A549 (cell line): ENCODE measurements around the gene ZBTB48. TPM values are rescaled to one million over a fixed set of nuclear protein-coding genes. Genes with fewer than 3 reads are reported as not detected.

Experiments used
- ATAC-seq, 2 experiments: fragments of 200-7000 bp in 1 of 2; fragments of >200 bp in 1 of 2; cut with Nextera tagmentation in 1 of 2; cut with Tn5 transposase in 1 of 2; 3 replicates each; pipeline versions ENCODE4 v1.8.0 to v1.9.1; 2018 to 2020; ENCODE audit warnings: mild to moderate bottlenecking in 1 of 2, moderate library complexity in 1 of 2
- CTCF ChIA-PET: fragments of 300-600 bp; sonication (Branson Sonifier 250); formaldehyde crosslinking; extraction: SDS; loops from one replicate; lab custom pipeline; 2021; ENCODE audit warnings: antibody characterized with exemption, inconsistent platforms; lab: Yijun Ruan, JAX
- POLR2A ChIA-PET: fragments of 350-600 bp; formaldehyde crosslinking; extraction: SDS; loops from one replicate; lab custom pipeline; 2021; ENCODE audit warnings: antibody characterized with exemption, inconsistent platforms; lab: Yijun Ruan, JAX
- DNase-seq, 2 experiments: peaks; one replicate each; pipeline versions ENCODE4 v3.0.0 to v3.0.0-alpha.2; 2011 to 2016; ENCODE audit warnings: low read depth in 1 of 2, low spot score in 1 of 2
- FAIRE-seq: peaks from 2 replicates; lab custom pipeline; 2011; peaks lifted over from hg19 to GRCh38; lab: Jason Lieb, UNC
- H3K27ac ChIP-seq, 2 experiments: fragments of >200 bp; sonication (Bioruptor Twin); formaldehyde crosslinking; 3 replicates each; pipeline ENCODE4 v1.5.1; 2016 to 2017
- H3K4me1 ChIP-seq: fragments of >200 bp; sonication (Bioruptor Twin); formaldehyde crosslinking; 3 replicates; pipeline ENCODE4 v1.6.1; 2016
- H3K4me2 ChIP-seq: fragments of >200 bp; sonication (Bioruptor Twin); formaldehyde crosslinking; 3 replicates; pipeline ENCODE4 v1.6.1; 2016
- H3K4me3 ChIP-seq: fragments of >200 bp; sonication (Bioruptor Twin); formaldehyde crosslinking; 3 replicates; pipeline ENCODE4 v1.5.1; 2016
- H3K9me3 ChIP-seq: fragments of >200 bp; sonication (Bioruptor Twin); formaldehyde crosslinking; 3 replicates; pipeline ENCODE4 v1.6.1; 2016
- BHLHE40 ChIP-seq: IDR thresholded peaks from 2 replicates; pipeline ENCODE4 v1.6.1; 2012; ENCODE audit warnings: low read depth, low read length, inconsistent platforms
- CHD2 ChIP-seq: fragments of 150-350 bp; IDR thresholded peaks from 2 replicates; pipeline ENCODE4 v1.6.1; 2014; ENCODE audit warnings: low read length; ENCODE audit not compliant: partially characterized antibody
- CHD4 ChIP-seq: fragments of 200-600 bp; sonication (generic); IDR thresholded peaks from 2 replicates; pipeline ENCODE4 v1.6.1; 2016; ENCODE audit warnings: antibody characterized with exemption, mild to moderate bottlenecking, borderline replicate concordance
- EHMT2 ChIP-seq: fragments of 200-600 bp; sonication (generic); IDR thresholded peaks from 2 replicates; pipeline ENCODE4 v1.6.1; 2016; ENCODE audit warnings: antibody characterized with exemption, low read depth, mild to moderate bottlenecking, moderate library complexity
- FOSB ChIP-seq: fragments of 250-450 bp; sonication (Bioruptor Pico); IDR thresholded peaks from 2 replicates; pipeline ENCODE4 v1.5.0; 2020; ENCODE audit warnings: mild to moderate bottlenecking, moderate library complexity
- FOXS1 ChIP-seq: fragments of 250-450 bp; sonication (Bioruptor Pico); IDR thresholded peaks from 2 replicates; pipeline ENCODE4 v1.5.0; 2020; ENCODE audit warnings: mild to moderate bottlenecking, moderate library complexity
- HOXB5 ChIP-seq: fragments of 250-450 bp; sonication (Bioruptor Pico); IDR thresholded peaks from 2 replicates; pipeline ENCODE4 v1.5.0; 2020; ENCODE audit warnings: mild to moderate bottlenecking, moderate library complexity
- JUN ChIP-seq, 2 experiments: fragments of >200 bp; sonication (Bioruptor Twin); formaldehyde crosslinking; IDR thresholded peaks; 2 replicates in 1 of 2; 3 replicates in 1 of 2; pipeline ENCODE4 v1.6.1; 2016 to 2017
- JUNB ChIP-seq: fragments of >200 bp; sonication (Bioruptor Twin); formaldehyde crosslinking; IDR thresholded peaks from 2 replicates; pipeline ENCODE4 v1.6.1; 2016
- KDM1A ChIP-seq: fragments of 200-600 bp; sonication (generic); IDR thresholded peaks from 2 replicates; pipeline ENCODE4 v1.6.1; 2016; ENCODE audit warnings: low read depth, mild to moderate bottlenecking
- KDM5A ChIP-seq: fragments of 200-600 bp; sonication (generic); IDR thresholded peaks from 2 replicates; pipeline ENCODE4 v1.6.1; 2016; ENCODE audit warnings: antibody characterized with exemption, mild to moderate bottlenecking
- NFE2L2 ChIP-seq: fragments of 150-350 bp; conservative IDR thresholded peaks from 2 replicates; pipeline ENCODE4 v1.6.1; 2014; ENCODE audit warnings: low read length
- NPAS2 ChIP-seq: fragments of 250-450 bp; sonication (Bioruptor Pico); IDR thresholded peaks from 2 replicates; pipeline ENCODE4 v1.8.0; 2022; ENCODE audit warnings: mild to moderate bottlenecking, moderate library complexity, borderline replicate concordance
- PHF8 ChIP-seq: fragments of 200-600 bp; sonication (generic); IDR thresholded peaks from 2 replicates; pipeline ENCODE4 v1.6.1; 2016; ENCODE audit warnings: low read depth, mild to moderate bottlenecking, antibody characterized with exemption, moderate library complexity, borderline replicate concordance
- POLR2A ChIP-seq: IDR thresholded peaks from 2 replicates; pipeline ENCODE4 v1.6.1; 2012; ENCODE audit warnings: mild to moderate bottlenecking, low read length
- RAD21 ChIP-seq, 2 experiments: fragments of >200 bp in 1 of 2; sonication (Bioruptor Twin) in 1 of 2; formaldehyde crosslinking in 1 of 2; IDR thresholded peaks in 1 of 2; conservative IDR thresholded peaks in 1 of 2; 2 replicates in 1 of 2; 3 replicates in 1 of 2; pipeline ENCODE4 v1.6.1; 2012 to 2018; ENCODE audit warnings: inconsistent platforms in 1 of 2
- SREBF2 ChIP-seq: fragments of 450-650 bp; IDR thresholded peaks from 2 replicates; pipeline ENCODE4 v1.6.1; 2014; ENCODE audit warnings: mild to moderate bottlenecking, moderate library complexity
- TFCP2L1 ChIP-seq: fragments of 250-450 bp; sonication (Bioruptor Pico); IDR thresholded peaks from 2 replicates; pipeline ENCODE4 v1.5.0; 2021; ENCODE audit warnings: mild to moderate bottlenecking
- TP53 ChIP-seq: fragments of 250-450 bp; sonication (Bioruptor Pico); IDR thresholded peaks from 2 replicates; pipeline ENCODE4 v1.5.0; 2021; ENCODE audit warnings: mild to moderate bottlenecking, moderate library complexity
- ZC3H11A ChIP-seq: fragments of 450-650 bp; IDR thresholded peaks from 2 replicates; pipeline ENCODE4 v1.6.1; 2014; ENCODE audit warnings: antibody characterized with exemption, mild to moderate bottlenecking
- ZNF302 ChIP-seq: fragments of 250-450 bp; sonication (Bioruptor Pico); IDR thresholded peaks from 2 replicates; pipeline ENCODE4 v1.9.0; 2021; ENCODE audit warnings: inconsistent platforms, mild to moderate bottlenecking, moderate library complexity
- WGBS: methylation state at CpG from one replicate; pipeline ENCODE4 v1.1.6; 2017; ENCODE audit errors: missing lambda C conversion rate; 5-methylcytosine and 5-hydroxymethylcytosine counted together
- polyA plus RNA-seq, 4 experiments: library from polyadenylated mRNA; depleted of rRNA in 3 of 4; stranded (reverse); fragments of >200 nt; fragmentation: RNase III in 1 of 4; extraction: RNeasy Plus Mini Kit Qiagen cat#74134 plus additional on column Dnase treatment in 1 of 4; gene quantifications; 2 replicates in 3 of 4; 3 replicates in 1 of 4; pipeline ENCODE4 v1.2.3, GENCODE V29; 2011 to 2017
- TF ChIP-seq, protein P1 (sequence below): IDR thresholded peaks from 2 replicates; pipeline ENCODE4 v1.6.1; 2012
- TF ChIP-seq, protein P2 (sequence below): fragments of 250-450 bp; sonication (Bioruptor Pico); IDR thresholded peaks from 2 replicates; pipeline ENCODE4 v1.5.0; 2020; ENCODE audit warnings: low read depth, mild to moderate bottlenecking, moderate library complexity
- TF ChIP-seq, protein P3 (sequence below): fragments of 200-600 bp; sonication (generic); IDR thresholded peaks from 2 replicates; pipeline ENCODE4 v1.6.1; 2016; ENCODE audit warnings: antibody characterized with exemption, mild to moderate bottlenecking, moderate library complexity

ZBTB48 gene
- polyA plus RNA-seq, 2 of the 4 experiments (the other 2 are of a cell fraction): 8.0 to 13.1 TPM

DNA sequence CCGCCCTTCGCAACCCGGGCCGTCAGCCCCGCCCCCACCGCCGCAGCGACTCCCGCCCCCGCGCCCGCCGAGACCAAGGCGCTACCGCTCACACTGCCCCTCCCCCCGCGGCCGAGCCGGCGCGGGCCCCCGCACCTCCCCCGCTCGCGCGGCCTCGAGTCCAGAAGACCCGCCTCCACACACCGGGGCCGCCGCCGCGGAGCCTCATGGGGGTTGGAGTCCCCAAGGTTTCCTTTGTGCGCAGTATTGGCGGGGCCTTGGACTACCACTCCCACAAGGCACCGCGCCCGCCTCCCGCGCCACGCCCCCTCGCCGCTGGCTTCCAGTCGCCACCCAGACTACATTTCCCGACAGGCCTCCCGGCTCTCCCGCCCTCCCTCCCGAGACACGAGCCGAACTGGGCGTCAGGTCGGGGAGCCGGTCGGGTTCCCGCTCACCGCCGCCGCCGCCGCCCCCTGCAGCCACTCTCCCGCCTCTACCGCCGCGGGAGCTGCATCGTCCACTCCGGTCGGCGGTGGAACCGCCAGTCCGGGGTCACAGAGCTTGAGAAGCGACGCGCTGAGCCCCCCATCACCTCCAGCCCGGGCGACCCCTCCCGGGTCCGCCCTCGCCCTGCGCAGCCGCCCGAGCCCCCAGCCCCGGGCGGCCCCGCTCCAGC, 33.7 kb downstream of the ZBTB48 start, which contains the start of gene PHF13 (continued):
- TF ChIP-seq FOSB (CRISPR knock-in tag) (no peak), CHD2 (peak; percentile 58), SREBF2 (no peak), ZNF302 (CRISPR knock-in tag) (no peak), JUN (IDR thresholded peaks at IDR 0.05) (peak in 1 of 2 experiments; percentile 45; a peak in 1 of 5 replicates), TFCP2L1 (CRISPR knock-in tag) (no peak), NPAS2 (CRISPR knock-in tag) (no peak), FOXS1 (CRISPR knock-in tag) (no peak), POLR2A (0 out of 2 replicates have a peak, but pooled peaks have one; percentile 10), EHMT2 (no peak)
- TF ChIP-seq, protein P1, sequence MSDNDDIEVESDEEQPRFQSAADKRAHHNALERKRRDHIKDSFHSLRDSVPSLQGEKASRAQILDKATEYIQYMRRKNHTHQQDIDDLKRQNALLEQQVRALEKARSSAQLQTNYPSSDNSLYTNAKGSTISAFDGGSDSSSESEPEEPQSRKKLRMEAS: peak; percentile 29; the same call in 1 of the 2 replicates
- TF ChIP-seq, protein P2, sequence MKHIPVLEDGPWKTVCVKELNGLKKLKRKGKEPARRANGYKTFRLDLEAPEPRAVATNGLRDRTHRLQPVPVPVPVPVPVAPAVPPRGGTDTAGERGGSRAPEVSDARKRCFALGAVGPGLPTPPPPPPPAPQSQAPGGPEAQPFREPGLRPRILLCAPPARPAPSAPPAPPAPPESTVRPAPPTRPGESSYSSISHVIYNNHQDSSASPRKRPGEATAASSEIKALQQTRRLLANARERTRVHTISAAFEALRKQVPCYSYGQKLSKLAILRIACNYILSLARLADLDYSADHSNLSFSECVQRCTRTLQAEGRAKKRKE (CRISPR knock-in tag): no peak

DNA sequence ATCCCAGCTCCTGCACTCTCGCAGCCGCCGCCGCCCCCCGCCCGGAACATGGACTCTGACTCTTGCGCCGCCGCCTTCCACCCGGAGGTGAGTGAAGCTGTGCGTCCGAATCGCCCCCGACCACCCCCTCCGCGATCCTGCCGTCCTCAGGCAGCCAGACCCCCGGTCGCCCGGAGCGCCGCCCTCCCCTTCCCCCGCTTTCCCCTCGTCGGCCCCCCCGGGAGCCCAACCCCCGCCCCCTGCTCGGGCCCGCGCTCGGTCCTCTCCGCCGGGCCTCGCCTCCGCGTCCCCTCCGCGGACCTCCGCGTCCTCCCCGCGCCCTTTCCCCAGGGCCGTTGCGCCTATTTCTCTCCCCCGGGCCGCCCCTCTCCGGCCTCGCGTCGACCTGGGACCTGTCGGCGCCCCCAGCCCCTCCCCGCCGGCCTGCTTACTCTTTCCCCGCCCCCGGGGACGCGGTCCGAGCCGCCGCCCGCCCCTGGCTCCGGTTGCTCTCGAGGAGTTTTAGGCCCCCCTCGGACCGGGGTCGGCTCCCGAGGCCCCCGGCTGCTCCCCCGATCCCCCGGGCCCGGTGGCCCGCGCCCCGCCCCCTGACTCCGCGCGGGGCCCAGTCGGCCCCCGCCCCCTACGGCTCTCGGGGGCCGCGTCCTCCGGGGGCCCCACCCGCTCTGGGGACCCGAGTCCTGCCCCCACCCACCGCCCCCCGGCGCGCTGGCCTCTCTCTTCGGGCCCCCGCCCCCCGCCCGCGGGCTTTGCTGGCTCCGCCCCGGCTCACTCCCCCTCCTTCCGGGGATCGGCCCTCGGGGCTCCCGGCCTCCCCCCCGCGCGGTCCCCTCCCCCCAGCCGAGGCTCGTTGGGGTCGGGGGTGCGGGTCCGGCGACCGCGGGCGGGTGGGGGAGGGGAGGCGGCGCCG, 34.5 kb downstream of the ZBTB48 start:
- DNase-seq: no peak
- Histone ChIP-seq H3K4me3 (peak overlapping the region; percentile 99), H3K9me3 (no peaks in the 10 kb centered on the region), H3K4me1 (peaks cover 12% of the 10 kb centered on the region; the same call in 2 of the 3 replicates), H3K27ac (peak overlapping the region; percentile 94 to 98), H3K4me2 (peak overlapping the region; percentile 94)
- ATAC-seq: peak; percentile 4 to 16; a peak in 5 of 6 replicates
- ChIA-PET POLR2A (interaction anchor here (0.7 kb wide), 1 partner anchor 123 kb away, joined by 3 read pairs; the partner anchor contains the start of gene PLEKHG5), CTCF (no interaction called here)
- no peak for FAIRE-seq
- TF ChIP-seq EHMT2: no peak
- TF ChIP-seq PHF8: peak; percentile 14; the same call in 1 of the 2 replicates
- TF ChIP-seq, all 56 proteins: peak for 1
- 0% methylated on average over 1 of the region's 117 CpGs for WGBS

DNA sequence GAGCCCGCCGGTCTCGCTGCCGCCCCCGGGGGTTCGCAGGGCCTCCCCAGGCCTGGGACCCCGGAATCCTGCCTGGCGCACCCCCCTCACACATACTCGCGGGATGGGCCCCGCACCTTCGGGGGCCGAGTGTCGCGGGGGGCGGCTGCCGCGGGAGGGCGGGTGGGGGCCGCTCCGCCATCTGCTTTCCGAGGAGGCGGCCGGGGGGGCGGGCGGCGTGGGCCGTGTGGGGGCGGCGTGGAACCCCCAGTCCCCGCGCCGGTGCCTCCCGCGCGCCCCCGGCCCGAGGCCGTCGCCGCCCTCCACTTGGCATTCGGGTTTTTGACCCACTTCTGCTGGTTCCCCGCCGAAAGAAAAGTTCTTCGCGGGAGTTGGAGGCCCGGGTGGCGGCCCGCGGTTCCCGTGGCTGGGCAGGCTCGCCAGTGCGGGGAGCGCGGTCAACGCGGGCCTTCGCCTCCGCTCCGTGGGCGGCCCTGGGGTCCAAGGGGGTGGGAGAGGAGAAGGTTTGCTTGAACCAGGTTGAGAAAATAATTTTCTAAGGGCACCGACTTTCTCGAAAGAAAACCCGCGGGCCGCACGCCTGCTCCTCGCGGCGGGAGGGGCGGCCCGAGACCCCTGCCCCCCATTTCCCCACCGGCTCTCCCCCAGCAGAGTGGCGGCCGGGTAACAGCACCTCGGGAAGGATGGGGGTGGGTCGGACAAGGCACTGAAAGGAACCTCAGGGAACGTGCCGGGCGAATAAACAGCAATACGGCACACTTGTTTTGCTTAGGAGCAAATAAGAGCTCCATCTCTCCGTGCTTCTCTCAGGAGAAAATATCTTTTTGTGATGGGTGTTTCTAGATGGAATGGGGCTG, 35.4 kb downstream of the ZBTB48 start:
- 75% methylated on average over 5 of the region's 82 CpGs for WGBS
- H3K27ac ChIP-seq: peak overlapping the region; percentile 94 to 98
- H3K4me2 ChIP-seq: peak overlapping the region; percentile 94
- peaks cover 12% of the 10 kb centered on the region; the same call in 2 of the 3 replicates for H3K4me1 ChIP-seq
- DNase-seq: no peak
- TF ChIP-seq, protein P3, sequence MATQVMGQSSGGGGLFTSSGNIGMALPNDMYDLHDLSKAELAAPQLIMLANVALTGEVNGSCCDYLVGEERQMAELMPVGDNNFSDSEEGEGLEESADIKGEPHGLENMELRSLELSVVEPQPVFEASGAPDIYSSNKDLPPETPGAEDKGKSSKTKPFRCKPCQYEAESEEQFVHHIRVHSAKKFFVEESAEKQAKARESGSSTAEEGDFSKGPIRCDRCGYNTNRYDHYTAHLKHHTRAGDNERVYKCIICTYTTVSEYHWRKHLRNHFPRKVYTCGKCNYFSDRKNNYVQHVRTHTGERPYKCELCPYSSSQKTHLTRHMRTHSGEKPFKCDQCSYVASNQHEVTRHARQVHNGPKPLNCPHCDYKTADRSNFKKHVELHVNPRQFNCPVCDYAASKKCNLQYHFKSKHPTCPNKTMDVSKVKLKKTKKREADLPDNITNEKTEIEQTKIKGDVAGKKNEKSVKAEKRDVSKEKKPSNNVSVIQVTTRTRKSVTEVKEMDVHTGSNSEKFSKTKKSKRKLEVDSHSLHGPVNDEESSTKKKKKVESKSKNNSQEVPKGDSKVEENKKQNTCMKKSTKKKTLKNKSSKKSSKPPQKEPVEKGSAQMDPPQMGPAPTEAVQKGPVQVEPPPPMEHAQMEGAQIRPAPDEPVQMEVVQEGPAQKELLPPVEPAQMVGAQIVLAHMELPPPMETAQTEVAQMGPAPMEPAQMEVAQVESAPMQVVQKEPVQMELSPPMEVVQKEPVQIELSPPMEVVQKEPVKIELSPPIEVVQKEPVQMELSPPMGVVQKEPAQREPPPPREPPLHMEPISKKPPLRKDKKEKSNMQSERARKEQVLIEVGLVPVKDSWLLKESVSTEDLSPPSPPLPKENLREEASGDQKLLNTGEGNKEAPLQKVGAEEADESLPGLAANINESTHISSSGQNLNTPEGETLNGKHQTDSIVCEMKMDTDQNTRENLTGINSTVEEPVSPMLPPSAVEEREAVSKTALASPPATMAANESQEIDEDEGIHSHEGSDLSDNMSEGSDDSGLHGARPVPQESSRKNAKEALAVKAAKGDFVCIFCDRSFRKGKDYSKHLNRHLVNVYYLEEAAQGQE: no peak
- TF ChIP-seq BHLHE40: no peak
- TF ChIP-seq PHF8: no peak
- no peak for TF ChIP-seq ZNF302 (CRISPR knock-in tag)
- TF ChIP-seq JUNB: no peak
- TF ChIP-seq HOXB5 (CRISPR knock-in tag): no peak
- no peak for TF ChIP-seq TP53 (CRISPR knock-in tag)
- TF ChIP-seq KDM5A: no peak
- TF ChIP-seq FOXS1 (CRISPR knock-in tag): no peak
- no peak for TF ChIP-seq NPAS2 (CRISPR knock-in tag)
- no peak for TF ChIP-seq RAD21 (conservative IDR thresholded peaks at IDR 0.05 in 1 of 2, IDR thresholded peaks at IDR 0.05 in 1 of 2)
- TF ChIP-seq CHD2: no peak
- TF ChIP-seq ZC3H11A: no peak
- no peak for TF ChIP-seq KDM1A
- no peak for TF ChIP-seq NFE2L2
- TF ChIP-seq CHD4: no peak
- TF ChIP-seq, all 56 proteins: peak for 0
- CTCF ChIA-PET: no interaction called here
- POLR2A ChIA-PET: no interaction called here
- Histone ChIP-seq H3K4me3 (peak overlapping the region; percentile 99), H3K9me3 (no peaks in the 10 kb centered on the region)
- no peak for FAIRE-seq
- ATAC-seq: no peak
